Stimulated activated CD4-positive, alpha-beta T cell treated with anti-CD3 and anti-CD28 coated beads, TNF-alpha, amount 100 ng/mL, for 48 hours (primary cell): ENCODE measurements around the gene ERMAP.
"Not testable (repeated sequence)": the region's sequence is repeated elsewhere in the genome, so short reads cannot be mapped to it uniquely, and the experiment has no call there.

ENCODE experiments used
- DNase-seq, 3 donors: peaks; one replicate each; pipeline ENCODE4 v3.0.0-alpha.2; 2020; ENCODE audit warnings: low read depth in 3 of 3

The ERMAP gene

DNA sequence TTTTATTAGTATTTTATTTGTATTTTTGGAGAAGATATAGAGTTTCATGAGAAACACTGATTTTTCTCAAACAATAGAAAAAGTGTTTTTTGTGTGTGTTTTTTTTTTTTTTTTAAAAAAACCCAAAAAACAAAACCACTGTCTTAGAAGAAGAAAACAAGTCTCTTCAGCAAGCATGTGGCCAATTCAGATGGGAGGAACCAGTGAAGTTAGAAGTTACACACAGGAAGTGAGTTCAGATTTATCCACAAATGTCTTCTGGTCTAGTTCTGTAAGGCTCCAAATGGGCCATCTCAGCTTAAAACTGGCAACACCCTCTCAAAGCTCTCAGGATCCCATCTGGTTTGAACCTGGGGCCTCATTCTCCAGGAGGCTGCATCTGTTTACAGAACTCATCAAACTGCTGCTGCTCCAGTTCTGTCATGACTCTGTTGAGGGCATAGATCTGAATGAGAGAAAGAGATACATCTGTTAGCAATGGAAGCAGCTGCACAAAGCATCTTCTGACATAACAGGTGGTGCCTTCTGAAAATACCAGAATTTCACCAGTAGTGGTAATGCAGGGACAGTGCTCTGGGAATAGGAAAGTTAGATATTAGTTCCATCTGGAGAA lies 9.8 kb upstream of the ERMAP start:
- DNase-seq = no peak

DNA sequence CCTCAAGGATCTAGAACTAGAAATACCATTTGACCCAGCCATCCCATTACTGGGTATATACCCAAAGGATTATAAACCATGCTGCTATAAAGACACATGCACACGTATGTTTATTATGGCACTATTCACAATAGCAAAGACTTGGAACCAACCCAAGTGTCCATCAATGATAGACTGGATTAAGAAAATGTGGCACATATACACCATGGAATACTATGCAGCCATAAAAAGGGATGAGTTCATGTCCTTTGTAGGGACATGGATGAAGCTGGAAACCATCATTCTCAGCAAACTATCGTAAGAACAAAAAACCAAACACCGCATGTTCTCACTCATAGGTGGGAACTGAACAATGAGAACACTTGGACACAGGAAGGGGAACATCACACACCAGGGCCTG lies 2.1 kb upstream of the ERMAP start:
- not testable (repeated sequence) for DNase-seq

DNA sequence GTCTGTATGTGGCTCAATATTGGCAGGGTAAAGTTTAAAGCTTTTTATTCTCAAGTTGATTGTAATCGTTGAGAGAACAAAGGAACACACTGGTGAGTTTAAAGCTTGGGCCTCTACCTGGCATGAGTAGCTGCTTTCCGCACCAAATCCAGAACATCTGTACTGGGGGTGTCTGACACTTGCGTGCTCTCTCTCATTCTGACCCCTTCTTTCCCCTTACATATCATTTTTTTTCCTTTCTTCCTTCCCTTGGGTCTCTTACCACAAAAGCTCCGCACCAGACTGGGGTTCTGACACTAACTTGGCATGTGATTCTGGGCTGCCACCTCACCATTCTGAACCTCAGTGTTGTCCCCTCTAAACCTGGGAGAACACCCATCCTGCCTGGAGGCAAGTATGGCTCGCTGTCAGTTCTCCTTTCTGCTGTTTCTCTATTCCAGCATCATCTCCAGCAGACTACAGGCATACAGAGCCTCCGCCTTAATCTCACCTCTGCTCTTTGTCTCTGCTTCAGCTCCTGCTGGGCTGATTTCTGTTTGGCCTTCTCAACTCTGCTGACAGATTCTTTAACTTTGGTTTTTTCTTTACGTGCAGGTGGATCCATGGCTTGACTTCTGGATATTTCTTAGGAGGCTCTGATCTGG lies 859 bp upstream of the ERMAP start:
- DNase-seq = no peak

DNA sequence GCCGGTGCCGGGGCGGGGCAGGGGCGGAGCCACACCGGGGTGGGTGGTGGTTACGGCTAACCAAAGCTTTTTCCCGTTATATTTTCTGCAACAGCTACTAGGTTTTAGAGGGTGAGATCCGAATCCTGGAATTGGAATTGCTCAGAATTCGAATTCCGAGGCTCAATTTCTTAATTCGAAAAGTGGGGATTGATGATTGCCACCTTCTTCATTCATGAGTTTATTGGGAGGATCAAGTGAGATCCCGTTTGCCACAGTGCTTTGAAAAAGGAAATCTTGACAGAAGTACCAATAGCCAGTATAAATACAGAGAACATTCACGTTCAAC lies 482 bp downstream of the ERMAP start:
- no peak for DNase-seq

DNA sequence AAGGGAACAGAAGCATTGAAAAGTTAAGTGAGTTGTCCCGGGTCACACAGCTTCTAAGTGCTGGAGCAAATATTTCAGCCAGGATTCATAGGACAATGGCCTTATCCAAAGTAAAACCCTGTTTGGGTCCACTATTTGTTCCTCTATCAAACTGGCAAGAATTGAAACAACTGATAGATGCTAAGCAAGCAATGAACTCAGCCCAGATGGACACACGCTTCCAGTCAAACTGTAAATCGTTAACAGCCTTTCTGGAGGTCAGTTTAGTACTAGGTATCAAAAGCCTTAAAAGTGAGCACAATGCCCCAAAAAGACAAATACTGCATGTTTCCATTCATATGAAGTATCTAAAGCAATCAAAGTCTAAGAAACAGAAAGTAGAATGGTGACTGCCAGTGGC lies 1.1 kb downstream of the ERMAP start:
- DNase-seq = no peak

DNA sequence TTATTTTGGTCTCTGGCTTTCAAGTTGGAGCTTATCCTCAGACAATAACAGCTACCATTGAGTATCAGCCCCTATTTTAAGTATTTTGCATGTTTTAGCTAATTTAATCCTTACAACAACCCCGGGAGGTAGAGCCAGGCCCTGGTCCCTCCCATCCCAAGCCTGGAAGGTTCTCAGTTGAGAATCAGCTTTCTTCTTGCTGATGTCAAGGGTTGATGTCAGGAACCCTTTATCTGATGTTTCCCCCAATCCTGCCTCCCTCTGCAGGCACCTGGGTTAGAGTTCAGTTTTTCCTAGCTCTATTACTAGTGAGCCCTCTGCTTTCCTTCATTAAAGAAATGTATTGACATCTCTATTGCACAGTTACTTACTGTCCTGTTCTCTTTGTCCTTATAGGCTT lies 3.9 kb downstream of the ERMAP start:
- no peak for DNase-seq

DNA sequence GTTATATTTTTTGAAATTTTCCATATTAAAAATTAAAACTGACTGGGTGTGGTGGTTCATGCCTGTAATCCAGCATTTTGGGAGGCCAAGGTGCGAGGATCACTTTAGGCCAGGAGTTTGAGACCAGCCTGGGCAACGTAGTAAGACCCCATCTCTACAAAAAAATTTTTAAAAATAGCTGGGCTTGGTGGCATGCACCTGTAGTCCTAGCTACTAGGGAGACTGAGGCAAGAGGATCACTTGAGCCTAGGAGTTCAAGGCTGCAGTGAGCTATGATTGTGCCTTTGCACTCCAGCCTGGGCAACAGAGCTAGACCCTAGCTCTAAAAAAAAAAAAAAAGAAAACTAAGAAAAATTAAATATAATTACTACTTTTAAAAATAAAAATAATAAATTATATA lies 4.8 kb downstream of the ERMAP start:
- no peak for DNase-seq

DNA sequence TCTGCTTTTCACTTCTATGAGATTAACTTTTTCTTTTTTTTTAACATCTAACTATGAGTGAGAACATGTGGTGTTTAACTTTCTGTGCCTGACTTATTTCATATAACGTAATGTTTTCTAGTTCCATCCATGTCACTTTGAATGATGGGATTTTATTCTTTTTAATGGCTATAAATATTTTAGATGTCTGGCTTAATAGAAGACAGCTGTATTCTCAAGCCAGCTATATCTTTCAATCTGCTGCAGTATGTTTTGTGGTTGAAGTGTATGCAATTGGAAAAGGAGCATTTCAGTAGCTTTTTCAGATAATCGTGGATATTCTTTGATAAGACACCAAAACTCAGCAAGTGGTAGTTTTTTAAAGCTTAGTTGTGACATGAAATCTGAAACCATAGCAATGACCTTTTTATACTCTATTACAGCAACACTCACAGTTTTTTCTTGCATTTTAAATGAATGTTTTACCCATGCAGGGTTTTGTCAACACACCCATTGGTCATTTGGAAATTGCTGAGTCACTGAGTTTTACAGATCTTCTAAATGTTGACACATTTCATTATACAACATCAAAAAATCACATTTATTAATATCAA lies 6.0 kb downstream of the ERMAP start:
- no peak for DNase-seq

- DNase-seq = no peak
Observed at GRCh38 chr1:42824481-42825035, 7.6 kb downstream of the ERMAP start.

GRCh38 chr1:42825036-42825851 lies 8.3 kb downstream of the ERMAP start:
- no peak for DNase-seq

- no peak for DNase-seq
Observed at GRCh38 chr1:42830631-42831030, 13.7 kb downstream of the ERMAP start.

DNA sequence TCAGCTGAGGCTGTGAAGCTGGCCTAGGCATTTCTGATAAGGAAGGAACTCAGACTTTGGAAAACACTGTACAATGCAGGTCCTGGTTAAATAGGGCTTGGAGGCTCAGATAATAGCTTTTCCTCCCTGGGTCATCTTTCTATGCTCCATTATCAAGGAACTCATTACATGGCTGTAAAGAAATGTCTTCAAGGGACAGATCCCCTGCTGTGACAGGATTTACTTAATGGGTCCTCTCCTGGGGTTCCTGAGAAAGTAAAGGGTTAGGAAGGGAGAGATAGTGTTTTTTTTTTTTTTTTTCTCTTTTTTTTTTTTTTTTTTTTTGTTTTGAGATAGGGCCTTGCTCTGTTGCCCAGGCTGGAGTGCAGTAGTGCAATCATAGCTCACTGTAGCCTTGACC lies 14.4 kb downstream of the ERMAP start:
- no peak for DNase-seq

- DNase-seq = no peak
Observed at GRCh38 chr1:42832641-42833240, 15.8 kb downstream of the ERMAP start.

DNA sequence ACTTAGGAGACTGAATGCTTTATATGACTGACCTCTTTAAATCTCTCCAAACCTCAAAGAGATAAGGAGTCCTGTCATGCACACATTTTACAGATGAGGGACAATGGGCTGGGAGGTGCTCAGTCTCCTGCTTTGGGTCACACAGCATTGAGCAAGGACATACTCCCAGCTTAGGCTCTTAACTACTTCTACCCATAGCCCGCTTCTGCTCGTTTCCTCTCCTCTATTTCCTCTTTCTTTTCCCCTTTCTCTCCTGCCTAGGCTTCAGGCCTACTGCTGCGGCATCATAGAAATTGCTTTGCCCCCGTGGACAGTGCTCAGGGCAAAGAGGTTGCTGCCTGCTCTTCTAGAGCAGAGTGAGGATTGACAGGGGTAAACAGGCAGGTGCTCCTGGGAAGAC lies 17.1 kb downstream of the ERMAP start:
- no peak for DNase-seq

GRCh38 chr1:42834803-42835202 lies 17.9 kb downstream of the ERMAP start:
- DNase-seq = no peak

GRCh38 chr1:42835422-42835821 lies 18.5 kb downstream of the ERMAP start:
- no peak for DNase-seq

GRCh38 chr1:42837709-42838108 lies 20.8 kb downstream of the ERMAP start:
- DNase-seq = no peak

DNA sequence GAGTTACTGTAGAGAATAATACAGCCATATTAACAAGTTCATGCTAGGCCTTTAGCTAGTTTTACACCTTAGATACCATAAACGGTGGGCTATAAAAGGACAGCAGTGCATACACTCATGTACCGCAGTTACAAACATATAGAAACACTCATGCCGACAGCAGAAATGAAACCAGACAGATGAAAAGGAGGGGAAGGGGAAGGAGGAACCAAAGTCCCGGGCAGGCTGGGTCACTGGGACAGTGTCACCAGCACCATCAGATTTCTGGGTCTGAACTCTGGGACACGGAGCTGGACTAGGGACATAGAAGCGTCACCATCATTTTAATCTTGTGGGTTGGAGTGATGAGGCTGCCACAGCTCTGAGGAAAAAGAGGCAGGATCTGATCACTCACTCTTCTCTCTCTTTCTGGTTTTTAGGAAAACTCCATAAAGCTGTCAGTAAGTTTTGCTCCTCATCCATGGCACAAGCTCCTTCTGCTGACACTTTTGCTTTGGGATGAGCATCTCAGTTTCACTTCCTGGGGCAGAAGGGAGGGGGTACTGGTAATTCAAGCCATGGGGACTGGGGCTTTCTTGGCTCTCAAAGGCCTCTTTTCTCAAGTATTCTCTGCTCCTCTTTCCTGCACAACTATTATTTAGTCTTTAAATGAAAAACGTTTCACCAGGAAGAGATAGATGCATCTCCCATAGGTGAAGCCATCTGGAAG lies 21.7 kb downstream of the ERMAP start:
- DNase-seq = no peak

DNA sequence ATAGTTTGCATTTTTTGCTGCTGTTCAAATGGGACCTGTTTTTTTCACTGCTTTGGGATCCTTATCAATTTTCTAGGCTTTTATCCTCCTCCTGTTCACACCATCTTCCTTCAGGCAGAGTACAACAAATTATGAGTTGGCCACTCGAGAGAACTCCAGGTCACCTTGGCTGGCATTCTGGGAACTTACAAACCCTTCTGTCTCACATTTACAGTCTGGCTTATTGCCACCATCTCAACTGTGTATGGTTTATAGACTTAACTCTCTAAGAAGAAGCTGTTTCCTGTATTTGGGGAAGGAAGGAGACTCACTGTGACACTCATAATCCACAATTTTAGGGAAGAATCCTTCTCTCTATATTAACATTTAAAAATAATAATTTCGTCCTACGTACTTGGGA lies 24.1 kb downstream of the ERMAP start:
- DNase-seq = no peak

DNA sequence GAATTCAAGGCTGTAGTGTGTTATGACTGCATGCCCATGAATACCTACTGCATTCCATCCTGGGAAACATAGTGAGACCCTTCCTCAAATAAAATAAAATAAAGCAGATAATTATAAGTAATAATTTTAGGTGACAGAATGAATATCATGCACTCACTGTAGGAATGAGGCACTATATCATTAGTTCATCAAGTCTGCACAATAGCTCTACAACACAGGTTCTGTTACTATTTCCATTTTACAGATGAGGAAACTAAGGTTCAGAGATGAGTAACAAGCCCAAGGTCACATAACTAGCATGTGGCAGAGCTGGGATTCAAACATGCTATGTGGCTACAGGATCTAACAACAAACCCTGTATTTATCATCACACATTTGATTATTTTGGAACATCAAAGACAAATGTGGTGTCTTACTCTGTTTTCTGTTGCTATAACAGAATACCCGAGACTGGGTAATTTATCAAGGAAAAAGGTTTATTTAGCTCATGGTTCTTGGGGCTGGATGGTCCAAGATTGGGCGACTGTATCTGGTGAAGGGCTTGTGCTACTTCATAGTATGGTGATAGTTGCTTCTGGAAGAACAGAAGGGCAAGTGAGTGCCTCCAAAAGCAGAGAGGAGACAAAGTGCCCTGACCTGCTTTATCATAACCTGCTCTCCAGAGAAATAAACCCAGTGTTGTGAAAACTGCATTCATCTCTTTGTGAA lies 24.7 kb downstream of the ERMAP start:
- no peak for DNase-seq

DNA sequence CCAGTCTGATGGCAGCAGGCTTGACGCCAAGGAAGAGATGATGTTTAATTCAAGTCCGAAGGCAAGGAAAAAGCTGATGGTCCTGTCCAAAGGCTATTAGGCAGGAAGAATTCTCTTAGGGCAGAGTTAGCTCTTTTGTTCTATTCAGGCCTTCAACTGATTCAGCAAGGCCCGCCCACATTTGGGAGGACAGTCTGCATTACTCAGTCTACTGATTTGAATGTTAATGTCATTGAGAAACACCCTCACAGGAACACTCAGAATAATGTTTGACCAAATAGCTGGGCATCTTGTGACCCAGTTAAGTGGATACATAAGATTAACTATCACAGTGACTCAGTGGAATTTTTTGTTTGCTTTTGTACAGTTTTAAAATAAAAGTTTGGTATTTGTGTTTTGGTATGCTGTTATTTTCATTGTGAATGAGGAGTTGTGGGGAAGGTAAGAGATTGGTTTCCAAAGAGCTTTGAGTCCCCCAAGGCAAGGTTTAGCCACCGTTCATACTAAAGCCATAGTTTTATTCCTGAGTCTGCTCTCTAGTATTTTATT lies 27.7 kb downstream of the ERMAP start:
- no peak for DNase-seq
